Progenitor cell of endocrine pancreas (in vitro differentiated cells): ENCODE data around the gene HOXC4. TPM values are rescaled to one million over a fixed set of nuclear protein-coding genes. Genes with fewer than 3 reads are reported as not detected.

Experiments used
- DNase-seq: peaks from one replicate; pipeline ENCODE4 v3.0.0; 2021; ENCODE audit warnings: low spot score; ENCODE audit not compliant: unreplicated experiment
- H3K27ac Mint-ChIP-seq: 2 replicates; pipeline ENCODE4 v1.8.0; 2021; ENCODE audit warnings: mild to moderate bottlenecking, moderate library complexity, mixed read lengths
- H3K27me3 Mint-ChIP-seq: 2 replicates; pipeline ENCODE4 v1.8.0; 2021; ENCODE audit warnings: mixed read lengths
- H3K36me3 Mint-ChIP-seq: 2 replicates; pipeline ENCODE4 v1.8.0; 2022; ENCODE audit warnings: mixed read lengths; ENCODE audit not compliant: insufficient read depth
- H3K4me1 Mint-ChIP-seq: 2 replicates; pipeline ENCODE4 v1.8.0; 2021; ENCODE audit warnings: low read depth, mixed read lengths
- H3K4me3 Mint-ChIP-seq: 2 replicates; pipeline ENCODE4 v1.8.0; 2021; ENCODE audit warnings: low read depth, mild to moderate bottlenecking, moderate library complexity, mixed read lengths
- H3K9me3 Mint-ChIP-seq: 2 replicates; pipeline ENCODE4 v1.8.0; 2021; ENCODE audit warnings: low read depth, mixed read lengths
- CTCF ChIP-seq: fragments of 200-600 bp; sonication (generic); IDR thresholded peaks from one replicate; pipeline ENCODE4 v1.5.0; 2021; ENCODE audit warnings: antibody characterized with exemption, mild to moderate bottlenecking; ENCODE audit not compliant: unreplicated experiment
- total RNA-seq: library from RNA; stranded (reverse); gene quantifications from 2 replicates; pipeline ENCODE4 v1.2.1, GENCODE V29; 2021

HOXC4 gene
- total RNA-seq, 1 donor from 2014 or later: 19.8 TPM

GRCh38 chr12:54035568-54036264, 17.9 kb upstream of the HOXC4 start:
- Mint-ChIP-seq H3K4me1 (peaks cover 16% of the 10 kb centered on the region), H3K27me3 (peaks cover 89% of the 10 kb centered on the region), H3K36me3 (no peaks in the 10 kb centered on the region), H3K27ac (peak overlapping the region; percentile 83), H3K4me3 (no peak overlapping the region), H3K9me3 (no peaks in the 10 kb centered on the region)
- no peak for DNase-seq
- TF ChIP-seq CTCF: no peak

- H3K27me3 Mint-ChIP-seq: peaks cover 86% of the 10 kb centered on the region
- no peaks in the 10 kb centered on the region for H3K36me3 Mint-ChIP-seq
- no peak for TF ChIP-seq CTCF
- H3K4me1 Mint-ChIP-seq: peaks cover 13% of the 10 kb centered on the region
- H3K9me3 Mint-ChIP-seq: no peaks in the 10 kb centered on the region
- no peak for DNase-seq
- H3K4me3 Mint-ChIP-seq: no peak overlapping the region
- no peak overlapping the region for H3K27ac Mint-ChIP-seq
Measured at GRCh38 chr12:54036620-54037359, 16.8 kb upstream of the HOXC4 start.

- Mint-ChIP-seq H3K27ac (no peak overlapping the region), H3K4me1 (peaks cover 13% of the 10 kb centered on the region), H3K4me3 (no peak overlapping the region), H3K36me3 (no peaks in the 10 kb centered on the region), H3K9me3 (no peaks in the 10 kb centered on the region), H3K27me3 (peaks cover 85% of the 10 kb centered on the region)
- no peak for DNase-seq
- no peak for TF ChIP-seq CTCF
Measured at GRCh38 chr12:54037360-54038283, 16.0 kb upstream of the HOXC4 start.

- no peaks in the 10 kb centered on the region for H3K9me3 Mint-ChIP-seq
Measured at GRCh38 chr12:54038284-54038870, 15.3 kb upstream of the HOXC4 start.

More at GRCh38 chr12:54038284-54038870, 15.3 kb upstream of the HOXC4 start:
- peak overlapping the region; percentile 24 for H3K4me3 Mint-ChIP-seq
- no peak for TF ChIP-seq CTCF
- H3K27ac Mint-ChIP-seq: no peak overlapping the region
- no peak for DNase-seq
- no peaks in the 10 kb centered on the region for H3K36me3 Mint-ChIP-seq
- peaks cover 89% of the 10 kb centered on the region for H3K27me3 Mint-ChIP-seq
- peaks cover 12% of the 10 kb centered on the region for H3K4me1 Mint-ChIP-seq
